ENCODE data around the gene MYL12B.
"Not testable (repeated sequence)": the region's sequence is repeated elsewhere in the genome, so short reads cannot be mapped to it uniquely, and the experiment has no call there.

Gene MYL12B

GRCh38 chr18:3305354-3305762 is 43.4 kb downstream of the MYL12B start:
- no peak for DNase-seq

GRCh38 chr18:3305933-3306332 is 44.0 kb downstream of the MYL12B start:
- no peak for DNase-seq

- DNase-seq: no peak
Observed at GRCh38 chr18:3306391-3306790, 44.5 kb downstream of the MYL12B start.

GRCh38 chr18:3313685-3314084 is 51.8 kb downstream of the MYL12B start:
- no peak for DNase-seq

GRCh38 chr18:3315344-3315743 is 53.4 kb downstream of the MYL12B start:
- DNase-seq: not testable (repeated sequence)

- DNase-seq: no peak
Observed at GRCh38 chr18:3319399-3319798, 57.5 kb downstream of the MYL12B start.

- no peak for DNase-seq
Observed at GRCh38 chr18:3319894-3320454, 58.0 kb downstream of the MYL12B start.

GRCh38 chr18:3321133-3321812 is 59.3 kb downstream of the MYL12B start:
- no peak for DNase-seq

- no peak for DNase-seq
Observed at GRCh38 chr18:3323900-3324299, 62.0 kb downstream of the MYL12B start.

Measured in NCI-H526 treated with DMSO at 0.1 percent for 48 hours (cell line).